Fibroblast of skin of right quadriceps (primary cell): ENCODE results near the gene DEPDC5.
A peak's percentile ranks its signal among the peaks of the same experiment; 100 is the strongest.
"Not testable (repeated sequence)": the region's sequence is repeated elsewhere in the genome, so short reads cannot be mapped to it uniquely, and the experiment has no call there.

Experiments
- DNase-seq: peaks from one replicate; pipeline ENCODE4 v3.0.0-alpha.2; 2013

The DEPDC5 gene

GRCh38 chr22:31749636-31750364 is 4.0 kb upstream of the DEPDC5 start, which contains the start of gene PRR14L:
PRR14L (minus strand) TSS chr22:31750132; CDS start chr22:31738860, 11,272 bp downstream.
- peak; percentile 94 for DNase-seq

GRCh38 chr22:31750365-31751284 is 3.2 kb upstream of the DEPDC5 start:
- no peak for DNase-seq

GRCh38 chr22:31752096-31752847 is 1.5 kb upstream of the DEPDC5 start:
- DNase-seq, result no peak

- DNase-seq, result no peak
Measured at GRCh38 chr22:31753005-31753633, 700 bp upstream of the DEPDC5 start.

GRCh38 chr22:31754813-31755212 is 994 bp downstream of the DEPDC5 start:
- DNase-seq, result no peak

DNA sequence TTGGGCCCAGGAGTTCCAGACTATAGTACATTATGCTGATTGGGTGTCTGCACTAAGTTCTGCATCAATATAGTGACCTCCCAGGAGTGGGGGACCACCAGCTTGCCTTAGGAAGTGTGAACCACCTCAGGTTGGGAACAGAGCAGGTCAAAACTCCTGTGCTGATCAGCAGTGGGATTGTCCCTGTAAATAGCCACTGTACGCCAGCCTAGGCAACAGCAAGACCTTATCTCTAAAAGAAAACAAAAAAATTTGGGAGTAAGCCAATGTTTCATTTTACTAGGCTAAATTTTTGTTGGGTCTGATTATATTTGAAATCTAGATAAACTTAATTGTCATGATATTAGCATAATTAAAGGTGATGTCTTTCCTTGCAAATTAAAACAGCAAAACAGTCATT is 3.4 kb downstream of the DEPDC5 start:
- no peak for DNase-seq

- not testable (repeated sequence) for DNase-seq
Measured at GRCh38 chr22:31758860-31759259, 5.0 kb downstream of the DEPDC5 start.

- no peak for DNase-seq
Measured at GRCh38 chr22:31764785-31765184, 11.0 kb downstream of the DEPDC5 start.

GRCh38 chr22:31768422-31769059 is 14.7 kb downstream of the DEPDC5 start:
- DNase-seq, result no peak

- DNase-seq, result no peak
Measured at GRCh38 chr22:31773416-31773815, 19.6 kb downstream of the DEPDC5 start.

- no peak for DNase-seq
Measured at GRCh38 chr22:31776231-31776630, 22.4 kb downstream of the DEPDC5 start.

DNA sequence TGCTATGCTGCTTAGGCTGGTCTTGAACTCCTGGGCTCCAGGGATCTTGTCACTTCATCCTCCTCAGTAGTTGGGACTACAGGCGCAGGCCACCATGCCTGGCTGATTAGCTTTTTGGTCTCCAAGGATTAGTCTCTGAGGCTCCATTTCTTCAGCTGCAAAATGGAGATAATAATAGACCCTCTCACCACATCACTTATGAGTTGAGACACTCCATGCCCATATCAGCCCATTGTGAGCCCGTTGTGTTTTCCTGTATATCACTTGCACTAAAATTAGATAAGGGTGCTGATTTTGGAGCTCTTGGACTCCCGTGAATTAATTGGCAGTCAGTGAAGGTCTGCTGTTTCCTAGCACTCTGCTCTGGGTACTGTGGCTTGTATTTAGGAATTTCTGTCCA is 36.0 kb downstream of the DEPDC5 start:
- no peak for DNase-seq

GRCh38 chr22:31790240-31790639 is 36.4 kb downstream of the DEPDC5 start:
- no peak for DNase-seq

DNA sequence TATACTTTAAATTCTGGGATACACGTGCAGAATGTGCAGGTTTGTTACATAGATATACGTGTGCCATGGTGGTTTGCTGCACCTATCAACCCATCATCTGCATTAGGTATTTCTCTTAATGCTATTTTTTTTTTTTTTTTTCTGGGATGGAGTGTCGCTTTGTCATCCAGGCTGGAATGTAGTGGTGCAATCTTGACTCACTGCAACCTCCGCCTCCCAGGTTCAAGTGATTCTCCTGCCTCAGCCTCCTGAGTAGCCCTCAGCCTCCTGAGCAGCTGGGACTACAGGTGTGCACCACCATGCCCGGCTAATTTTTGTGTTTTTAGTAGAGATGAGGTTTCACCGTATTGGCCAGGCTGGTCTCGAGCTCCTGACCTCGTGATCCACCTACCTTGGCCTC is 45.5 kb downstream of the DEPDC5 start:
- DNase-seq, result not testable (repeated sequence)

DNA sequence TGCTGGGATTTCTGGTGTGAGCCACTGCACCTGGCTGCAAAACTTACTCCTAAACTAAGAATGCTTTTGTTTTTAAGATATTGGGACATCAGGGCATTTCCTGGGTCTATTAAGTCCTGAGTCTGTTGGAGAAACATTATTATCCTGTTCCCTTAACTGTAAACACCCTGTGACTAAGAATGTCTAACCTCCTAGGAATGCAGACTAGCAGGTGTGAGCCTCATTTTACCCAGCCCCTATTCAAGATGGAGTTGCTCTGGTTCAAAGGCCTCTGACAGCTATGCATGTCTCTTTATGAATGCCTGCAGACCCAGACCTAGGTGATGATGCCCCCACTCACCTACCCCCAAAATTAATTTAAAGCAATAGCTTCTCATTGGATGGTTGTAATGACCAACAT is 46.2 kb downstream of the DEPDC5 start:
- DNase-seq, result peak; percentile 6

DNA sequence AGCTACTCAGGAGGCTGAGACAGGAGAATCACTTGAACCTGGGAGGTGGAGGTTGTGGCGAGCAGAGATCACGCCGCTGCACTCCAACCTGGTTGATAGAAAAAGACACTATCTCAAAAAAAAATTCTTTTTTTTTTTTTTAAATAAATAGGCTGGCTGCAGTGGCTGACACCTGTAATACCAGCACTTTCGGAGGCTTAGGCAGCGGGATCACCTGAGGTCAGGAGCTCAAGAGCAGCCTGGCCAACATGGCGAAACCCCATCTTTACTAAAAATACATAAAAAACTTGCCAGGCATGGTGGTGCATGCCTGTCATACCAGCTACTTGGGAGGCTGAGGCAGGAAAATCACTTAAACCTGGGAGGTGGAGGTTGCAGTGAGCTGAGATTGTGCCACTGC is 47.0 kb downstream of the DEPDC5 start:
- DNase-seq, result not testable (repeated sequence)

- no peak for DNase-seq
Measured at GRCh38 chr22:31802575-31802974, 48.8 kb downstream of the DEPDC5 start.

DNA sequence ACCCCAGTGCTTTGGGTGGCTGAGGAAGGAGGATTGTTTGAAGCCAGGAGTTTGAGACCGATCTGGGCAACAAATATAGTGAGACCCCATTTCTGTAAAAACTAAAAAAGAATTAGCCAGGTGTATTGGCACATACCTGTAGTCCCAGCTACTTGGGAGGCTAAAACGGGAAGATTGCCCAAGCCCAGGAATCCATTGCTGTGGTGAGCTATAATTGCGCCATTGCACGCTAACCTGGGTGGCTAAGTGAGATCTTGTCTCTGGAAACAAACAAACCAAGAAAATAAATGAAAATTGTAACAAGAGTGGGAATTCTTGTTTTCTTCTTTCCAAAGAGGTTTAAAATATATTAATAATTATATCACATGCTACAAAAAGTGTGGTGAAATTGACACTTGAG is 52.9 kb downstream of the DEPDC5 start:
- no peak for DNase-seq

DNA sequence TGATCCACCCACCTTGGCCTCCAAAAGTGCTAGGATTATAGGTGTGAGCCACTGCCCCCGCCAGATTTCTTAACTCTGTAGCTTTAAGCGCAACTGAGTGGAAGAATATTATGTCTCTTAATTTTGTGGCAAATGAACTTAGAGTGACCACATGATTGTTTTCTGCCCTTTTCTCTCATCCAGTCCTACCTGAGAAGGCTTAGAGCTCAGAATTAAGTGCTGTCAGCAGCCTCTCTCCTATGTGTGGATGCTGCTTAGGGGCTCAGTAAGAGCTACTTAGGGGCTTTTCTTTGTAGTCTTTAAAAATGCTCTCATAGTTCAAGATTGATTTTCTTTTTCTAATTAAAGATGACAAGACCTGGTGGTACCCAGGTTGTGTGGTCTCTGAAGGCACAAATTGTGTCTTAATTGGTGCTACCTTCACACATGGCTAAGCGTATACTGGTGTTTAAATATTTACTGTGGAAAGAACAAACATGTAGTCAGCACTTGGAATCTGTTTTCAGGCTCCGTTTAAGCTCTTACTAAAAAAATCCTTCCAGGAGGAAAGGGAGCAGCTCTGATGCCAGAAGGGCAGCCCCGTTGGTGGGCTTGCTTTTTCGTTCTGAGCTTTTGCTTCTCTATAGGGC is 59.3 kb downstream of the DEPDC5 start:
- DNase-seq, result no peak

DNA sequence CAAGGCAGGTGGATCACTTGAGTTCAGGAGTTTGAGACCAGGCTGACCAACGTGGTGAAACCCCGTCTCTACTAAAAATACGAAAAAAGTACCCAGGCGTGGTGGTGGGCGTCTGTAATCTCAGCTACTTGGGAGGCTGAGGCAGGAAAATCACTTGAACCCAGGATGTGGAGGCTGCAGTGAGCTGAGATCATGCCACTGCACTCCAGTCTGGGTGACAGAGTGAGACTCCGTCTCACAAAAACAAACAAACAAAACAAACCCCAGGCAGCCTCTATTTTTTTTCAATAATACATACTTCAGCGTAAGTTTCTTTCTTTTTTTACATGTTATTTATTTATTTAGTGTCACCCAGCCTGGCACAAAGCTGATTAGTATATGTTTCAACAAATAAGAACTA is 60.1 kb downstream of the DEPDC5 start:
- not testable (repeated sequence) for DNase-seq

DNA sequence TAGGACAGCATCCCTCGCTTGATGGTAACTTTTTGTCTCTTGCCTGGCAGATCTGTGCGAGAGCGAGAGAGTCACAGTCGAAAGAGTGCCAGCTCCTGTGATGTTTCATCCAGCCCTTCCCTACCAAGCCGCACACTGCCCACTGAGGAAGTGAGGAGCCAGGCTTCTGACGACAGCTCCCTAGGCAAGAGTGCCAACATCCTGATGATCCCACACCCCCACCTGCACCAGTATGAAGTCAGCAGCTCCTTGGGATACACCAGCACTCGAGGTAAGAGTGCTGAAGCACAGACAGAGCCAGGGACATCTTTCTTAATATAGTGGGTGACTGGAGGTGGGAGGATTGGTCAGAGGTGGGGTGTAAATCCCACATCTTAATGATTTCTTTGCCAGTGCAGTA is 61.1 kb downstream of the DEPDC5 start:
- no peak for DNase-seq

GRCh38 chr22:31815383-31815814 is 61.6 kb downstream of the DEPDC5 start:
- not testable (repeated sequence) for DNase-seq
